ENCODE data around the gene BBS1.

BBS1 gene

DNA sequence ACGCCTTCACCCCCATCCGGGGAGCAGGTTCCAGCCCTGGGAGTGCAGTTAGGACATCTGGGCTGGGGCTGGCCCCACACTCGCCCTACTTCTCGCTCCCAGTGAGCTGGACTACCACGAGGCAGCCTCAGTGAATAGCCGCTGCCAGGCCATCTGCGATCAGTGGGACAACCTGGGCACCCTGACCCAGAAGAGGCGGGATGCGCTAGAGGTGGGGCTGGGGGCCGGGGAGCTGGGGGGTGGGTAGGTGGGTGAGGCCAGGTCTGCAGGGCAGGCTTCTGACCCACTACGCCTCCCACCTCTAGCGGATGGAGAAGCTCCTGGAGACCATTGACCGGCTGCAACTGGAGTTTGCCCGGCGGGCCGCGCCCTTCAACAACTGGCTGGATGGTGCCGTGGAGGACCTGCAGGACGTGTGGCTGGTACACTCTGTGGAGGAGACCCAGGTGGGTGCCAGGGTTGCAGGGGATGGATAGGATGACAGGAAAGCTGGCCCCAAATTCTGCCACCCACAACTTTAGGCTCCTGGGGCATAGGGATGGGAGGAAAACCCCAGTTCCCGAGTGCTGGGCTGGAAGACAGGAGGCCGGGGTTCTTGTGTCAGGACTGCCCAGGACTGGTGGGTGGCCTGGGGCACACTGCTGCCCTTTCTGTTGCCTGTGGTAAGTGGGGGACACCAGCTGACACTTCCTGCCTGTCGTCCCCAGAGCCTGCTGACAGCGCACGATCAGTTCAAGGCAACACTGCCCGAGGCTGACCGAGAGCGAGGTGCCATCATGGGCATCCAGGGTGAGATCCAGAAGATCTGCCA lies 49.6 kb downstream of the BBS1 start:
- H3K27ac ChIP-seq, result no peak overlapping the region
- peaks cover 49% of the 10 kb centered on the region for H3K27me3 ChIP-seq
- TF ChIP-seq, protein P1, sequence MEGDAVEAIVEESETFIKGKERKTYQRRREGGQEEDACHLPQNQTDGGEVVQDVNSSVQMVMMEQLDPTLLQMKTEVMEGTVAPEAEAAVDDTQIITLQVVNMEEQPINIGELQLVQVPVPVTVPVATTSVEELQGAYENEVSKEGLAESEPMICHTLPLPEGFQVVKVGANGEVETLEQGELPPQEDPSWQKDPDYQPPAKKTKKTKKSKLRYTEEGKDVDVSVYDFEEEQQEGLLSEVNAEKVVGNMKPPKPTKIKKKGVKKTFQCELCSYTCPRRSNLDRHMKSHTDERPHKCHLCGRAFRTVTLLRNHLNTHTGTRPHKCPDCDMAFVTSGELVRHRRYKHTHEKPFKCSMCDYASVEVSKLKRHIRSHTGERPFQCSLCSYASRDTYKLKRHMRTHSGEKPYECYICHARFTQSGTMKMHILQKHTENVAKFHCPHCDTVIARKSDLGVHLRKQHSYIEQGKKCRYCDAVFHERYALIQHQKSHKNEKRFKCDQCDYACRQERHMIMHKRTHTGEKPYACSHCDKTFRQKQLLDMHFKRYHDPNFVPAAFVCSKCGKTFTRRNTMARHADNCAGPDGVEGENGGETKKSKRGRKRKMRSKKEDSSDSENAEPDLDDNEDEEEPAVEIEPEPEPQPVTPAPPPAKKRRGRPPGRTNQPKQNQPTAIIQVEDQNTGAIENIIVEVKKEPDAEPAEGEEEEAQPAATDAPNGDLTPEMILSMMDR (IDR thresholded peaks at IDR 0.05), result no peak
- H3K36me3 ChIP-seq, result no peaks in the 10 kb centered on the region
- no peaks in the 10 kb centered on the region for H3K9me3 ChIP-seq
- H3K4me1 ChIP-seq (ENCODE audit: control insufficient read depth in 1 of 2, insufficient read depth in 1 of 2, low read depth in 1 of 2, low read length in 1 of 2), result no peaks in the 10 kb centered on the region
- H3K4me3 ChIP-seq (ENCODE audit: low read depth in 1 of 2, low read length in 1 of 2), result no peak overlapping the region

DNA sequence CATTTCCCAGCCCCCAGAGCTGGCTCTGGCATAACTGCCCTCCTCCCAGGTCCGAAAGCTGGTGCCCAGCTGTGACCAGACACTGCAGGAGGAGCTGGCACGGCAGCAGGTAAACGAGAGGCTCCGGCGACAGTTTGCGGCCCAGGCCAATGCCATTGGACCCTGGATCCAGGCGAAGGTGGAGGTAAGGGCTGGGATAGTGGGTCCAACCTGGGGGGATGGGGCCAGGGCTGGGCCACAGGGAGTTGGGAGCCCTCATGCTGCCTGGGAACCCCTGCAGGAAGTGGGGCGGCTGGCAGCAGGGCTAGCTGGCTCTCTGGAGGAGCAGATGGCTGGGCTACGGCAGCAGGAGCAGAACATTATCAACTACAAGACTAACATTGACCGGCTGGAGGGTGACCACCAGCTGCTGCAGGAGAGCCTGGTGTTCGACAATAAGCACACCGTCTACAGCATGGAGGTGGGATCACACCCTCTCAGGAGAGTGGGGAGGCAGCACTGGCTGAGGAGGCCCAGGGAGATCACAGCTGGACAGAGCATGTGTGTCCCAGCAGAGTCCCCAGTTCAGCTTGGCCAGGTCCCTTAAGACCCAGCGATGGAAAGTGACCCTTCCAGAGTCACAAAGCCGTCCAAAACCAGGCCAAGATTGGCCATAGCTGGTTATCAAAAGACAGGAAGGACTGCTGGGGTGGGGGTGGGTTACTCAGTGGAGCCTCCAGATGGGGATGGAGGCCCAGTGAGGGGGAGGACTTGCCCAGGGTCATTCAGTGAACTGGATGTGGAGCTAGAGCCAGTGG lies 50.9 kb downstream of the BBS1 start:
- Histone ChIP-seq H3K27me3 (peaks cover 55% of the 10 kb centered on the region), H3K4me3 (ENCODE audit: low read depth in 1 of 2, low read length in 1 of 2) (no peak overlapping the region), H3K4me1 (ENCODE audit: control insufficient read depth in 1 of 2, insufficient read depth in 1 of 2, low read depth in 1 of 2, low read length in 1 of 2) (no peaks in the 10 kb centered on the region), H3K27ac (no peak overlapping the region), H3K36me3 (no peaks in the 10 kb centered on the region), H3K9me3 (no peaks in the 10 kb centered on the region)
- TF ChIP-seq, protein P1 (IDR thresholded peaks at IDR 0.05), result no peak

DNA sequence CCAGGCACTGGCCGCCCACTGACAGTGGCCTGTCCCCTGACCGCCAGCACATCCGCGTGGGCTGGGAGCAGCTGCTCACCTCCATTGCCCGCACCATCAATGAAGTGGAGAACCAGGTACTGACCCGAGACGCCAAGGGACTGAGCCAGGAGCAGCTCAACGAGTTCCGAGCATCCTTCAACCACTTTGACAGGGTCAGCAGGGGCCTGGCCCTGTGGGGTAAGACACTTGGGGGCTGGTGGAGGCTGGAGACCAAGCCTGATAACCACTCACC lies 51.5 kb downstream of the BBS1 start:
- H3K4me1 ChIP-seq (ENCODE audit: control insufficient read depth in 1 of 2, insufficient read depth in 1 of 2, low read depth in 1 of 2, low read length in 1 of 2), result no peaks in the 10 kb centered on the region
- no peaks in the 10 kb centered on the region for H3K9me3 ChIP-seq
- H3K36me3 ChIP-seq, result no peaks in the 10 kb centered on the region
- no peak overlapping the region for H3K27ac ChIP-seq
- peaks cover 59% of the 10 kb centered on the region for H3K27me3 ChIP-seq
- no peak overlapping the region for H3K4me3 ChIP-seq (ENCODE audit: low read depth in 1 of 2, low read length in 1 of 2)
- TF ChIP-seq, protein P1 (IDR thresholded peaks at IDR 0.05), result no peak

DNA sequence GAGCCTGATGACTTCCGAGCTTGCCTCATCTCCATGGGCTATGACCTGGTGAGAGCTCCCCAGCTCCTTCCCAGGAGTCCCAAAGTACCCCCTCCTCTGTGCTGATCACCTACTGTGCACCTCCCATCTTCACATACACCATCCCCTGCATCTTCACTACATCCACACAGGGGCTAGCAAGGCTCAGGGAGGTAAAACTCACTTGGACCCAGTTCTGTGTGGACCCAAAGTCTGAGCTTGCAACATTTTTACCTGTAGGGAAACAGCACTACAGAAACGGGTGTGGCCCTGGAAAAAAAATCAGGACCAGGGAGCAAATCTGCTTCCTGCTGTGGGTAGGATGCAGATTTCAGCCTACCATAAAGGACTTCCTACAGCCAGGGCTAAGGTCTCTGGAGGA lies 51.8 kb downstream of the BBS1 start:
- H3K4me1 ChIP-seq (ENCODE audit: control insufficient read depth in 1 of 2, insufficient read depth in 1 of 2, low read depth in 1 of 2, low read length in 1 of 2), result no peaks in the 10 kb centered on the region
- H3K9me3 ChIP-seq, result no peaks in the 10 kb centered on the region
- H3K36me3 ChIP-seq, result no peaks in the 10 kb centered on the region
- TF ChIP-seq, protein P1 (IDR thresholded peaks at IDR 0.05), result no peak
- no peak overlapping the region for H3K27ac ChIP-seq
- peaks cover 59% of the 10 kb centered on the region for H3K27me3 ChIP-seq
- H3K4me3 ChIP-seq (ENCODE audit: low read depth in 1 of 2, low read length in 1 of 2), result no peak overlapping the region

DNA sequence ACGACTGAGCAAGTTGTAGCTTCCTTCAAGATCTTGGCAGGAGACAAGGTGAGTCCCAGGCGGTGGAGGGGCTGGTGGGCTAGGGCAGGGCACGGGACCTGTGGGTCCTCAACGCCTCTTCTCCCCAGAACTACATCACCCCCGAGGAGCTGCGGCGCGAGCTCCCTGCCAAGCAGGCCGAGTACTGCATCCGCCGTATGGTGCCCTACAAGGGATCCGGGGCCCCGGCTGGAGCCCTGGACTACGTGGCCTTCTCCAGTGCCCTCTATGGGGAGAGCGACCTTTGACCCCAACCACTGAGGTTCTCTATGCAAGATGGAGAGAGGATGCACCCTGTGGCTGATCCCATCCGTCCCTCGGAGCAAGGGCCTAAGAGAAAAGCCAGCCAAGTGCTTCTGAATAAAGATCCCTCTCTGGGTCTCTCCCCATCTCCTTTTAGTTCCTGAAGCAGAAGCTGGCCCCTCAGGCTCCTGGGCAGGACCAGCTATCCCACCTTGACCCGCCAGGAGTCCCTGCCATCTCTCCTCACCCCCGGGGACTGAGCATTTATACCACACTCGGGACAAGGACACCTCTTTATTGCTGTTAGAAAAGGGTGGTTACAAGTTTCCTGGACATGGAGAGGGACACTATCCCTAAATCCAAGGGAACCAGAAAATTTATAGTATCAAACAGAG lies 52.6 kb downstream of the BBS1 start:
- H3K4me1 ChIP-seq (ENCODE audit: control insufficient read depth in 1 of 2, insufficient read depth in 1 of 2, low read depth in 1 of 2, low read length in 1 of 2), result no peaks in the 10 kb centered on the region
- no peaks in the 10 kb centered on the region for H3K36me3 ChIP-seq
- H3K27ac ChIP-seq, result no peak overlapping the region
- H3K27me3 ChIP-seq, result peaks cover 59% of the 10 kb centered on the region
- TF ChIP-seq, protein P1 (IDR thresholded peaks at IDR 0.05), result no peak
- no peak overlapping the region for H3K4me3 ChIP-seq (ENCODE audit: low read depth in 1 of 2, low read length in 1 of 2)
- H3K9me3 ChIP-seq, result no peaks in the 10 kb centered on the region
